ENCODE data around the gene RERE.

DNA sequence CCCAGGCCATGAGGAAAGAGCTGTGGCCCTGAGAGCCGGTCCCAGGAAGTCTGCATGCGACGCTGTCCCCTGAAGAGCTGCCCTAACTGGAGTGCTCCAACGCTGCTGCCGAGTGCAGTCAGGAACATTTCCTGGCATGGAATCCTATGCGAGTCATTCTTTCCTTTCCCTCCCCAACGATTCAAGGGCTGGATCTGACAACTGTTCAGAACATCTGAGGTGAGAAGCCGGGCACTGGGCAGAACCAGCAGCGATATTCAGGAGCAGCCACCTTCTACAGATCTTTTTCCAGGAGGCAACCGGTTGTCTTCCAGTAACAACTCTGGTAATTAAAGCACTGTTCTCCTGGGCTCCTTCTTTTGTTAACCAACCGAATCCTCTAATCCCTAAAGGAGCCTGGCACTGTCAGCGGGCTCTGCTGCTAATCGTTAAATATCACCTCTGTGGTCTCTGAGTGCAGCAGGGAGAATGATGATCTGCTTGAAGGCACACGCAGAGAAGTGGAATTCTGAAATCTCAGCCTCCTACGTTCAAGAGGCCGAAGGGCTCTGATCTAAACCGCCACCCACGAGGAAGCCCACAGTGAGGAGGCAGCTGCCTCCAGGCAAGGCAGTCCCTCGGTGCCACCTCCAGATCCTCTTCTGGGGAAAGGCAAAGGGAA, 443.7 kb downstream of the RERE start:
- TF ChIP-seq, protein P1, sequence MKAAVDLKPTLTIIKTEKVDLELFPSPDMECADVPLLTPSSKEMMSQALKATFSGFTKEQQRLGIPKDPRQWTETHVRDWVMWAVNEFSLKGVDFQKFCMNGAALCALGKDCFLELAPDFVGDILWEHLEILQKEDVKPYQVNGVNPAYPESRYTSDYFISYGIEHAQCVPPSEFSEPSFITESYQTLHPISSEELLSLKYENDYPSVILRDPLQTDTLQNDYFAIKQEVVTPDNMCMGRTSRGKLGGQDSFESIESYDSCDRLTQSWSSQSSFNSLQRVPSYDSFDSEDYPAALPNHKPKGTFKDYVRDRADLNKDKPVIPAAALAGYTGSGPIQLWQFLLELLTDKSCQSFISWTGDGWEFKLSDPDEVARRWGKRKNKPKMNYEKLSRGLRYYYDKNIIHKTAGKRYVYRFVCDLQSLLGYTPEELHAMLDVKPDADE (IDR thresholded peaks at IDR 0.05), result no peak
- no peak for TF ChIP-seq POLR2AphosphoS5 (IDR thresholded peaks at IDR 0.05; ENCODE audit: low read depth)
- no peak for TF ChIP-seq CTCF (conservative IDR thresholded peaks at IDR 0.05; ENCODE audit: low read depth in 2 of 2)
- TF ChIP-seq ZNF331 (CRISPR knock-in tag; IDR thresholded peaks at IDR 0.05; ENCODE audit: low read depth), result no peak
- TF ChIP-seq EZH2 (IDR thresholded peaks at IDR 0.05; ENCODE audit: low read depth, unreplicated experiment), result no peak
- TF ChIP-seq STAT1 (IDR thresholded peaks at IDR 0.05; ENCODE audit: unreplicated experiment), result no peak
- TF ChIP-seq EZH2phosphoT487 (IDR thresholded peaks at IDR 0.05; ENCODE audit: unreplicated experiment), result no peak
